ENCODE measurements around the gene PCDHB16.
"Not testable (repeated sequence)": the region's sequence is repeated elsewhere in the genome, so short reads cannot be mapped to it uniquely, and the experiment has no call there.

Gene PCDHB16
- 0 reads per million in 2 donors for total RNA-seq

GRCh38 chr5:141182248-141182647, at the start of gene PCDHB16:
Gene PCDHB16 (plus strand): TSS chr5:141182387. CDS start chr5:141182560, 173 bp downstream.
- DNase-seq: no peak

DNA sequence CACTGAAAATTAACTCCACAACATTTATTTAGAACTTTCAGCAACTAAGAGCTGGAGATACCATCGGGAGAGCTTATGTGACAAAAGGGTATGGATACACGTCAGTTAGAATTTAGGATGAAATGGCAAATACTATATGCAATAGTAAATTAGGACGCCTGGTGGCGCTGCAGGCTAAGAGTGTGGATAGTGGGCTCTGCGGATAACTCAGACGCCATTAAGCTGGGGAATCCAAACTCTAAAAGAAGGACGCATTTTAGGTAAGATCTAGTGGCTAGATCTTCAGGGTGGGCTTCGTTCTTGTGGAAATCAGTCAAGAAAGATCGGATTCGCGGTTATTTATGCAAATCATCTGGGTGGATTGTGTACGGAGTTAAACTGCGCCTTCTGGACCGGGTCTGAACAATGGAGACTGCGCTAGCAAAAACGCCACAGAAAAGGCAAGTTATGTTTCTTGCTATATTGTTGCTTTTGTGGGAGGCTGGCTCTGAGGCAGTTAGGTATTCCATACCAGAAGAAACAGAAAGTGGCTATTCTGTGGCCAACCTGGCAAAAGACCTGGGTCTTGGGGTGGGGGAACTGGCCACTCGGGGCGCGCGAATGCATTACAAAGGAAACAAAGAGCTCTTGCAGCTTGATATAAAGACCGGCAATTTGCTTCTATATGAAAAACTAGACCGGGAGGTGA, 47.0 kb upstream of the PCDHB16 start, which contains the start of gene PCDHB5:
TSS of gene PCDHB5 (plus strand) at position 177 of the 688 bp plus-strand sequence. CDS start at position 406, 229 bp downstream.
- no peak for DNase-seq

DNA sequence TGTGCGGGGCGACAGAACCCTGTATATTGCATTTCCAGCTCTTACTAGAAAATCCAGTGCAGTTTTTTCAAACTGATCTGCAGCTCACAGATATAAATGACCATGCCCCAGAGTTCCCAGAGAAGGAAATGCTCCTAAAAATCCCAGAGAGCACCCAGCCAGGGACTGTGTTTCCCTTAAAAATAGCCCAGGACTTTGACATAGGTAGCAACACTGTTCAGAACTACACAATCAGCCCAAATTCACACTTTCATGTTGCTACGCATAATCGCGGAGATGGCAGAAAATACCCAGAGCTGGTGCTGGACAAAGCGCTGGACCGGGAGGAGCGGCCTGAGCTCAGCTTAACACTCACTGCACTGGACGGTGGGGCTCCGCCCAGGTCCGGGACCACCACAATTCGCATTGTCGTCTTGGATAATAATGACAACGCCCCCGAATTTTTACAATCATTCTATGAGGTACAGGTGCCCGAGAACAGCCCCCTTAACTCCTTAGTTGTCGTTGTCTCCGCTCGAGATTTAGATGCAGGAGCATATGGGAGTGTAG, 46.4 kb upstream of the PCDHB16 start:
- no peak for DNase-seq

DNA sequence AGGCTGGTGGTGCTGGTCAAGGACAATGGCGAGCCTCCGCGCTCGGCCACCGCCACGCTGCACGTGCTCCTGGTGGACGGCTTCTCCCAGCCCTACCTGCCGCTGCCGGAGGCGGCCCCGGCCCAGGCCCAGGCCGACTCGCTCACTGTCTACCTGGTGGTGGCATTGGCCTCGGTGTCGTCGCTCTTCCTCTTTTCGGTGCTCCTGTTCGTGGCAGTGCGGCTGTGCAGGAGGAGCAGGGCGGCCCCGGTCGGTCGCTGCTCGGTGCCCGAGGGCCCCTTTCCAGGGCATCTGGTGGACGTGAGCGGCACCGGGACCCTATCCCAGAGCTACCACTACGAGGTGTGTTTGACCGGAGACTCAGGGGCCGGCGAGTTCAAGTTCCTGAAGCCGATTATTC, 44.8 kb upstream of the PCDHB16 start:
- DNase-seq: not testable (repeated sequence)

DNA sequence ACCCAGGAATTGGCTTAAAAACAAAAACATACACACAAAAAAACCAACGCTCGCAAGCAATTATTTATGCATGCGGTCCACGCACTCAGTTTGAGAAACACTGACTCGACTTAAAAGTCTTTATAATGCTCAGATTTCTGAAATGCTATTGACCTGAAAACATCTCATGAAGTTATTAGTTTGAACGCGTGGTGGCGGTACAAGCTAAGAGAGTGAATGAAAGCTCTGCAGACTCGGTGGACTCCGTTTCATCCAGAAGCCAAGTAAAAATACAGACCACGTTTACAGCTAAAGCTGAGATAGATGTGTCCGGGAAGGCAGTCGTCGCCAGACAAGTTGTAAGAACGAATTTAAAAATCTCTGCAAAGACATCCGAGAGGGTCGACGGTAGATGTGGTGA, 32.4 kb upstream of the PCDHB16 start, which contains the start of gene PCDHB6:
TSS of gene PCDHB6 (plus strand) at position 246 of the 400 bp plus-strand sequence. CDS start 201 bp downstream, outside the sequence.
- no peak for DNase-seq

DNA sequence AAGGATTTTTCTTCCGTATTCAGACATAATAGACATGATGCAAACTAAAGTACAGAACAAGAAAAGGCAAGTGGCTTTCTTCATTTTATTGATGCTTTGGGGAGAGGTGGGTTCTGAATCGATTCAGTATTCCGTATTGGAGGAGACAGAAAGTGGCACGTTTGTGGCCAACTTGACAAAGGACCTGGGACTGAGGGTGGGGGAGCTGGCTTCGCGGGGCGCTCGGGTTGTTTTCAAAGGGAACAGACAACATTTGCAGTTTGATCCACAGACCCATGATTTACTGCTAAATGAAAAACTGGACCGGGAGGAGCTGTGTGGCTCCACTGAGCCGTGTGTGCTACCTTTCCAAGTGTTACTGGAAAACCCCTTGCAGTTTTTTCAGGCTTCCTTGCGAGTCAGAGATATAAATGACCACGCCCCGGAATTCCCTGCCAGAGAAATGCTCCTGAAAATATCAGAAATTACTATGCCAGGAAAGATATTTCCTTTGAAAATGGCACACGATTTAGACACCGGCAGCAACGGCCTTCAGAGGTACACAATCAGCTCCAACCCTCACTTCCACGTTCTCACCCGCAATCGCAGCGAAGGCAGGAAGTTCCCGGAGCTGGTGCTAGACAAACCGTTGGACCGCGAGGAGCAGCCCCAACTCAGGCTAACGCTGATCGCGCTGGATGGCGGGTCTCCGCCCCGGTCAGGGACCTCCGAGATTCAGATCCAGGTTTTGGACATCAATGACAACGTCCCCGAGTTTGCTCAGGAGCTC, 31.8 kb upstream of the PCDHB16 start:
- no peak for DNase-seq

DNA sequence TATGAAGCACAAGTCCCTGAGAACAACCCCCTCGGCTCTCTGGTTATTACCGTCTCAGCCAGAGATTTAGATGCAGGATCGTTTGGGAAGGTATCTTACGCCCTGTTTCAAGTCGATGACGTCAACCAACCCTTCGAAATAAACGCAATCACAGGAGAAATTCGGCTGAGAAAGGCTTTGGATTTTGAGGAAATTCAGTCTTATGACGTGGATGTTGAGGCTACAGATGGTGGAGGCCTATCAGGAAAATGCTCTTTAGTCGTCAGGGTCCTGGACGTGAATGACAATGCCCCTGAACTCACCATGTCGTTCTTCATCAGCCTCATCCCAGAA, 31.2 kb upstream of the PCDHB16 start:
- DNase-seq: no peak

- not testable (repeated sequence) for DNase-seq
These were observed 30.6 kb upstream of the PCDHB16 start for GRCh38 chr5:141151632-141152031.

- not testable (repeated sequence) for DNase-seq
These were observed 30.1 kb upstream of the PCDHB16 start for GRCh38 chr5:141152096-141152495.

- DNase-seq: no peak
These were observed 26.4 kb upstream of the PCDHB16 start for GRCh38 chr5:141155540-141156374.

DNA sequence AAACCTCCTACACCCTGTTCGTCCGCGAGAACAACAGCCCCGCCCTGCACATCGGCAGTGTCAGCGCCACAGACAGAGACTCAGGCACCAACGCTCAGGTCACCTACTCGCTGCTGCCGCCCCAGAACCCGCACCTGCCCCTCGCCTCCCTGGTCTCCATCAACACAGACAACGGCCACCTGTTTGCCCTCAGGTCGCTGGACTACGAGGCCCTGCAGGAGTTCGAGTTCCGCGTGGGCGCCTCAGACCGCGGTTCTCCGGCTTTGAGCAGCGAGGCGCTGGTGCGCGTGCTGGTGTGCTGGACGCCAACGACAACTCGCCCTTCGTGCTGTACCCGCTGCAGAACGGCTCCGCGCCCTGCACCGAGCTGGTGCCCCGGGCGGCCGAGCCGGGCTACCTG, 24.8 kb upstream of the PCDHB16 start:
- not testable (repeated sequence) for DNase-seq

- DNase-seq: not testable (repeated sequence)
These were observed 24.3 kb upstream of the PCDHB16 start for GRCh38 chr5:141157901-141158300.

DNA sequence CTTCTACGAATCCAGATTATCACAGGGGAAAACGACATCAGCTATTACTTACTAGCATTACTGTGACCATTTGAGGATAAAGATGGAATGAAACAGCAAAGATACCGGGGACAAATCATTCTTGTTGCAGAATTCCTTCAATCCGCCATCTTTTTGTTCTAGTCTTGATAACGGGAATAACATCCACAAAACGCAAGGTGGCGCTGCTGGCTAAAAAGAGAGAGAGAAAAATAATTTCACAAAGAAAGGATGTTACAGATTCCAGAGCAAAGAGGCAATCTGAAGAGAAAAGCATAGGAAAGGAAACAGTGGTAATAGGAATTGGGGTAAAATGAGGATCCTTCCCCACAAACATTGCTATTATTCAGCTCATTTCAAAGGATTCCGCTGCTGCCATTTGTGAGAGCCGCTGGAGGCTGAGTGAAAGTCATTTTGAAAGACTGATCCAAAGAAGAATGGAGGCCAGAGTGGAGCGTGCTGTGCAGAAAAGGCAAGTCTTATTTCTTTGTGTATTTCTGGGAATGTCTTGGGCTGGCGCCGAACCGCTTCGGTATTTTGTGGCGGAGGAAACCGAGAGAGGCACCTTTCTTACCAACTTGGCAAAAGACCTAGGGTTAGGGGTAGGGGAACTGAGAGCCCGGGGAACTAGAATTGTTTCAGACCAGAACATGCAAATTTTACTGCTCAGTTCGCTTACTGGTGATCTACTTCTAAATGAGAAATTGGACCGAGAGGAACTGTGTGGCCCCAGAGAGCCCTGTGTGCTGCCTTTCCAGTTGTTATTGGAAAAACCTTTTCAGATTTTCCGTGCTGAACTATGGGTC, 9.6 kb upstream of the PCDHB16 start, which contains the start of gene PCDHB7:
TSS of gene PCDHB7 (plus strand) at position 264 of the 824 bp plus-strand sequence. CDS start at position 456, 192 bp downstream.
- DNase-seq: no peak

DNA sequence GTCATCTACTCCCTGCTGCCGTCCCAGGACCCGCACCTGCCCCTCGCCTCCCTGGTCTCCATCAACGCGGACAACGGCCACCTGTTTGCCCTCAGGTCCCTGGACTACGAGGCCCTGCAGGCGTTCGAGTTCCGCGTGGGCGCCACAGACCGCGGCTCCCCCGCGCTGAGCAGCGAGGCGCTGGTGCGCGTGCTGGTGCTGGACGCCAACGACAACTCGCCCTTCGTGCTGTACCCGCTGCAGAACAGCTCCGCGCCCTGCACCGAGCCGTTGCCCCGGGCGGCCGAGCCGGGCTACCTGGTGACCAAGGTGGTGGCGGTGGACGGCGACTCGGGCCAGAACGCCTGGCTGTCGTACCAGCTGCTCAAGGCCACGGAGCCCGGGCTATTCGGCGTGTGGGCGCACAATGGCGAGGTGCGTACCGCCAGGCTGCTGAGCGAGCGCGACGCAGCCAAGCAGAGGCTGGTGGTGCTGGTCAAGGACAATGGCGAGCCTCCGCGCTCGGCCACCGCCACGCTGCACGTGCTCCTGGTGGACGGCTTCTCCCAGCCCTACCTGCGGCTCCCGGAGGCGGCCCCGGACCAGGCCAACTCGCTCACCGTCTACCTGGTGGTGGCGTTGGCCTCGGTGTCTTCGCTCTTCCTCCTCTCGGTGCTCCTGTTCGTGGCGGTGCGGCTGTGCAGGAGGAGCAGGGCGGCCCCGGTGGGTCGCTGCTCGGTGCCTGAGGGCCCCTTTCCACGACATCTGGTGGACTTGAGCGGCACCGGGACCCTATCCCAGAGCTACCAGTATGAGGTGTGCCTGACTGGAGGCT, 7.7 kb upstream of the PCDHB16 start:
- DNase-seq: not testable (repeated sequence)

DNA sequence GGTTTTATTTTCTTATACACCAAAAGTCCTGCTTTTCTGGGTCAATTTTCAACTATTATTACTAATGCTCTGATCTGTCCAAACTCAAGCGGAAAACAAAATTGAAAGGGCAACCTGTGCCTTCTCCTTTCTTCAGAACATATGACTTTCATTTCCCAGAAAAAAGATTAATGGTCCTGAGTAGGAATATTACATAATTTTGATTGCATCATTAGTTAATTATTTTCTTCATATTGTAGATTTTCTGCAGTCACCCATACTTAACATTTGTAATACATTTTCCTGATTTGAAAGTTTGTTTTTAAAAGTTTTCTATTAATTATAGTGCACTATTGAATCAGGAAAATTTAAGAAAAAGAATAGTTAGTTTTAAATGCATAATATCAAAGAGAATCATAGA, 6.3 kb upstream of the PCDHB16 start:
- DNase-seq: no peak

DNA sequence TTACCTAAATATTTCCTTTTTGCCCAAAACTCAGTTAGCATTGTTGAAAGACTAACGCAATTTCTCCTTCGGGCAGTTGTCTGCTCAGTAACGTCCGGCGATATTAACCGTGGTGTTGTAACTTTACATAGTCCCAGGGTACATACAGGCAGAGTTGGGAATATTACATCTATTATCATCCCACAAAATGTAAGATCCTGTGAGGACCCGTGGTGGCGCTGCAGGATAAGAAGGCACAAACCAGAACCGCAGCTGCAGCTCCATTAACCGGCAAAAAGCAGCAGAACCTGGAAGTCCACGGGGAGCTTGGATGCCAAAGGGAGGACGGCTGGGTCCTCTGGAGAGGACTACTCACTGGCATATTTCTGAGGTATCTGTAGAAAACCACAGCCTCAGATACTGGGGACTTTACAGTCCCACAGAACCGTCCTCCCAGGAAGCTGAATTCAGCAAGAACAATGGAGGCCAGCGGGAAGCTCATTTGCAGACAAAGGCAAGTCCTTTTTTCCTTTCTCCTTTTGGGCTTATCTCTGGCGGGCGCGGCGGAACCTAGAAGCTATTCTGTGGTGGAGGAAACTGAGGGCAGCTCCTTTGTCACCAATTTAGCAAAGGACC, 4.5 kb upstream of the PCDHB16 start, which contains the start of gene PCDHB8:
TSS of gene PCDHB8 (plus strand) at position 214 of the 615 bp plus-strand sequence. CDS start at position 459, 245 bp downstream.
- DNase-seq: not testable (repeated sequence)

- not testable (repeated sequence) for DNase-seq
These were observed 2.8 kb upstream of the PCDHB16 start for GRCh38 chr5:141179371-141179770.

GRCh38 chr5:141179876-141180275, 2.3 kb upstream of the PCDHB16 start:
- not testable (repeated sequence) for DNase-seq

DNA sequence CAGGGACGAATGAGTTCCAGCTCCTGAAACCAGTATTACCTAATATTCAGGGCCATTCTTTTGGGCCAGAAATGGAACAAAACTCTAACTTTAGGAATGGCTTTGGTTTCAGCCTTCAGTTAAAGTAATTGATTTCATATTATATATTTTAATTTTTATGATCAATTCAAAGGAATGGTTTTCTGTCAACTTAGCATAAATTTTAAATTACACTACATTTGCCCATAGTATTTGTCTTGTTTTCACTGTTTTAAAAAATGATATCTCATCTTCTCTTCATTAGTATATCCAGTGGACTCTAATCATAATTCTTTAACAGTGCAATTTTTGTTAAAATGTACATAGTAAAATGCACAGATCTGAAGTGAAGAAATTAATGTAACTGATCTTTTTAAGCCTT, 1.9 kb upstream of the PCDHB16 start:
- no peak for DNase-seq

Data from activated gamma-delta T cell (primary cell).